GM19328 (cell line): Measurements from ENCODE around the gene CBX4.
A peak's percentile ranks its signal among the peaks of the same experiment; 100 is the strongest.

Experiments
- ATAC-seq: cut with Tn5 transposase; IDR thresholded peaks from one replicate; pipeline ENCODE4 v1.9.1; 2021; ENCODE audit warnings: mild to moderate bottlenecking, moderate library complexity; ENCODE audit not compliant: unreplicated experiment

The CBX4 gene

DNA sequence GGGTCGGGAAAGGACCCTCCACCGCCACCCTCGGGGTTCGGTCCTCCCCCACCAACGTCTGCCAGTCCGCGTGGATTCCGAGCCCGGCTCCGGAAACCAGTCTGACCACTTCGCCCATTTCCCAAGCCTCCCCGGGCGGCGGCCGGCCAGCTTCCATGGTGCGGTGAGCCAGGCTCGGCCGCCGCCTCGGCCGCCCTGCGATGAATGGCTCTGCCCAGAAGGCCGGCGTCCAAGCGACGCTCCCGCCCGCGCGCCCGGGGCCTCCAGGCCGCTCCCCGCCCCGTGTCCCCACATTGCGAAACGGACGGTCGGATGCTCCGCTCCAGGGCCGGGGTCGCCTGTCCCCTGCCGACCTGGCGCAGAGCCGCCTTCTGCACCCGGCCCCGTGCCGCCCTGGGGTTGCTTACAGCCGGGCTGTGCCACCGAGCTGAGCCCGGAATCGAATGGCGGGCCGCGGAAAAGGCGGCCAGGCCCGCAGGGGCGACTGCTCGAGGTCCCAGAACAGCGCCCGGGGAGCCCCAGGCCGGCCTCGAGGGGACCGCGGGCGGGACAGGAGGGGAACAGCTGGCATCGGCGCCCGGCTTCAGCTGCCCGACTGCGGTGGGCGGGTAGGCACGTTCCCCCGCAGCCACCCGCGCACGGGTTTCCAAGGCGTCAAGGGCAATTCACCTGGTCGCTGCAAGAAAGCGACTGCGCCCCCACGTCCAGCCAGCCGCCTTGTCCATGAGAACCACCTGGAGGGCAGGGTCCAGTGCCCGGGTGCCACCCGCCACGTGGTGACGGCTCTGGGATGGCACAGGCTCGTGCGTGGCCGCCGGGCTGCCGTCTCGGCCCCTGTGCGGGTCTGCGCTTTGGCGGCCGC, 24.0 kb downstream of the CBX4 start:
- ATAC-seq: no peak

DNA sequence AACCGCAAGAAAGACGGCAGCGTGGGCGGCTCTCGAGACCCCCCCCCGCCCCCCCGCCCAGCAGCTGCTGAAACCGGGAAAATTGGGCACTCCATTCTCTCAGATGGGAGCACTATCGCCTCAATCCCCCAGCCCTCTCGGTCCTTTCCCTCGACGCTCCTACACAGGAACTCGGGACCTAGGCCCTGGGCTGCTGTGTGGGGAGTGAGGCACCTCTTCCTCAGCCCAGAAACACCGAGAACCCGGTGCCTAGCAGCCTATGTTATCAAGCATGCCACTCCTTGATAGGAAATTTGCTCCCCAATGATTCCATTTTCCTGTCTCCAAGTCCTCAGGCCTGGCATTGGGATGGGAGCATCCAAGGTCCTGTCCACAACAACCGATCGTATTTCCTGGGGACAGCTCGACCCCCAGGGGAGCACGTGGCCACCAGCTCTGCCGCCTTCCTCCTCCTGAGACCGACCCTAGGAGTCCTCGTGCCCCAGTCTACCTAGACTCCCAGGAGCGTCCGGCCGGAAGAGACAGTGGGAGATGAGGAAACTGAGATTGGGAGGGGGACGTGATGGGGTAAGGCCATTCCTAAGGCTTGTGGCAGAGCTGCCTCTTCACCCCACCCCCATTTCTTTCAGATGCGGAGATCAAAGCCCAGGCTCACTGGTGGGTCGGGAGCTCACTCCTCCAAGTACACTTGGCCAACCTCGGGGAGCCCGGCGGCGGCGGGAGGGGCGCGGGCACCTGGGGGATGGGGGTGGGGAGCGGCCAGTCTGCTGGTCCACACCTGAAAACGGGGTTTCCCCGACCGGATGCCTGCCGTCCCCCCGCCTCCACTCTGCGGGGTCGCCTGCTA, 24.9 kb downstream of the CBX4 start:
- ATAC-seq: no peak

DNA sequence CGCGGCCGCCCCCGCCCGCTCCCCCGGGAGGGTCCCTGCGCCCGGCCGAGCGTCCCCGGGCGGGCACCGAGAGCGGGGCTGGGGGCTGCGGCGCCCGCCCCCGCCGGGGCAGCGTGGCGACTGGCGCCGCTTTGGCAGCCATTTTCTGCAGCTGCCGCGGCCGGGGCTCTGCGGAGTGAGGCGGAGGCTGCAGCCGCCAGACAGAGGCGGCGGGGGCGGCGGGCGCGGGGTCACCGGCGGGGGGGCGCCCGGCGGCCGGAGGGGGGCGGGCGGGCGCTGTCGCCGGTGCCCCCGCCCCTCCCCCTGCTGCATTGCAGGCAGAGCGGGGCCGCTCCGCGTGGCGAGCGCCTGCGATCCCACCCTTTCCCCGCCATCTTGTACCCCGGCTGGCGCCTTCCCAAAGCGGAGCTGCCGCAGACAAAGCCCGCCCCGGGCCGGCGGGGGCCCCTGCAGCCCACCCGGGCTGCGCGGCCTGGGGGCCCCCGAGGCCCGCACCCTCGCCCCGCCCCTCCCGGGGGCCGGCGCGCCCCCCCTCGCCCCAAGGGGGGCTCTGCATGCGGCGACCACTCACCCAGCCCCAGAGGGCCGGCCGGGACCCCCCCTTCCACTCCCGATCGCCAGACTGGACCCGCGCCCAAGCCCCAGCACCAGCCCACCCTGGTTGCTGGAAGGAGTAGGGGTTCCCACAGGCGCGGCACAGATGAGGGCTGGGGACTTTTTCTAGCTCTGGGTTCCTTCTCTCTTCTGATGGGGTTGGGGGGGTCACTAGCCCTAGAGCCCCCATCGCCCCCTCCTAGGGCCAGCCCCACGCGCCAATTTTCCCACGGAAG, 25.7 kb downstream of the CBX4 start:
- ATAC-seq: no peak

DNA sequence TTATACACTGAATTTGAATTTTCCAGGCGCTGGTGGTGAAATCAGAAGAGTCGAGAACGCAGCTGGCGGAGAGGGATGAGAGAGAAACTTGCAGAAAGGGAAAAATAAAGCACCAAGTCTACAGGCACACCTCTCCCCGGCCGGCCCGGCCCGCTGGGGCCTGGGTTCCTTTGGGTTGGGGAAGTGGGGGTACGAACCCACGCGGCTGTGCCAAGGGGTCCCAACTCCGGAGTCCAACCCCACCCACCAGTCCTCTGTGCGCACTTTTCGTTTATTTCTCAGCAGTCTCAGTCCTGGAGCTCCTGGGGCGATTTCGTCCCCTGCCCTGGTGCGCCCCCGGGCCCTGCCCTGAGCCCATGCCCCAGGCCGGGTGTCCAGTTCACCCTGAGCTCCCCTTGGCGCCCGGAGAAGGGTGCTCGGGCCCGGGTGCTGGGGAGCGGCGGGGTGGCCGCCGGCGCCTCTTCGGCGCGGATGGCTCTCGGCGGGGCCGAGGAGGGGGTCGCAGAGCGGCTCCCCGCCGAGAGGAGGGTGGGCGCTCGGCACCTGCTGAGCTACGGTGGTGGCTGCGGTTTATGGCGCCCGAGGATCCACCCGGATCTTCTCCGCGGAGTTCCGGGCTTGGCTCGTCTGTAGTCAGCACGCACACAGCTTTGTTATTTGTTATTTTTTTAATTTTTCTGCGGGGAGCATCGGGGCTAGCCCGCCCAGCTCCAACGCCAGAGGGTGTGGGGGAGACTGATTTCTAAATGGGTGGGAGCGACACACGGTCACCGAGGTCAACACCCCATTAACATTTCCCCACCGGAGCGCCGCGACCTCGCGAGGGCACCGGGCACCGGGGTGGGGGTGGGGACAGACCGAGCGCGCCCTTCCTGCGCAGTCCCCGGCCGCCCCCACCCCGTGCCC, 26.6 kb downstream of the CBX4 start:
- ATAC-seq: no peak

DNA sequence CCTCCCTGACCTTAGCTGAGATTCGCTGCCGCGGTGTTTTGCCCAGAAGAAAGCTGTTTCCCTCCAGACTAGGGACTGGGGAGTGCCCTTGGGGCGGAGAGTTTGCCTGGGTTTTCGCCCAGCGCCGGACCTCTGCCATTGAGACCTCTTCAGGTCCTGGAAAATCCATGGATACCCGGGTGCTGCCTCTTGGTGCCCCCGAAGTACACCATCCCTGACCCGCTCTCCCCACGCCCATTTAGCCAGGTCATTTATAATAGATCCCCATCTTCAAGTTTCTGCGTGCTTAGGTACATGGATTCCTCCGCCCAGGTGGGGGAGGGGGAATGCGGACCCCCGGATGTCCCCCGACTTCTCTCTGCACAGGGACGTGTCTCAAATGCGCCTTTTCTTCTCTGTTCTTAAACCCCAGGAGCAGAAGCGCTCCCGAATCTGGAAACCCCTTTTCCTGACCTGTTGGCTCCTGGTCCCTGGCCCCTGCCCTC, 27.3 kb downstream of the CBX4 start:
- no peak for ATAC-seq

DNA sequence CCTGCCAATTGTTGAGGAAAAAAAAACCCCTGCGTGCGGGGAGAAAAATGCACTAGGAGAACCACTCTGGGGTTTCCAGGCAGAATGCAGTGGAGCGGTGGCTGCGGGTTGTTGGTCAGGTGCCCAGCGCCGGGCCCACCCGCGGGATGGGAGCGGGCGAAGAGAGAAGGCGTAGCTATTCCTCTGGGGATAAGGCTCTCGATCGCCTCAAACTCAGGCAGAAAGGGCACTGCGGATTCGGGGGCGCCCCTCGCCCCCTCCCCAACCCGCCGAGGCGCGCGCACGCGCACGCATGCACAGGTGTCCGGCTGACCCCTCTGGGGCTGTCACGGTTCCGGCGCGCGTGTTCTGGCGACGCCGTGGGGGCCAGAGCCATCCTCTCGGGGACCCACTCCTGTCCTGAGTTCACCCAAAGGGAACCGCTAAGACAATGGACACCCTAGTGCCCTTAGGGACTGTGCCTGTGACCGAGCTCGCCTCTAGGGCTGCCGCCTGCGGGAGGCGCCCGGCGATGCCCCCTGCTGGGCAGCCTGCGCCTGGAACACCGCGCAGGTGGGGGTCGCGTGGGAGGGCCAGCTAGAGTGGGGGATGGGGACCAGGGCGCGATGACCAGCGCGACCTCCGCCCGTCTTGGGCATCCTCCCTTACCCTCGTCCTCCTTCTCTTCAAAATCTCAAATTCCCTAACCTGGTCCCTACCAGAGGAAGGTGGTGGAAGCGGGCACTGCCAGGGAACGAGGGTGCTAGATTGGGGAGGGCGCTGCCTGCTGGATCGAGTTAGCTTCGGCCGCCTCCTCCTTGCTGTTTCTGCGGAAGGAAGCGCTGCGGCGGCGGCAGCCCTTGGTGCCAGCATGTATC, 28.0 kb downstream of the CBX4 start:
- ATAC-seq: no peak

DNA sequence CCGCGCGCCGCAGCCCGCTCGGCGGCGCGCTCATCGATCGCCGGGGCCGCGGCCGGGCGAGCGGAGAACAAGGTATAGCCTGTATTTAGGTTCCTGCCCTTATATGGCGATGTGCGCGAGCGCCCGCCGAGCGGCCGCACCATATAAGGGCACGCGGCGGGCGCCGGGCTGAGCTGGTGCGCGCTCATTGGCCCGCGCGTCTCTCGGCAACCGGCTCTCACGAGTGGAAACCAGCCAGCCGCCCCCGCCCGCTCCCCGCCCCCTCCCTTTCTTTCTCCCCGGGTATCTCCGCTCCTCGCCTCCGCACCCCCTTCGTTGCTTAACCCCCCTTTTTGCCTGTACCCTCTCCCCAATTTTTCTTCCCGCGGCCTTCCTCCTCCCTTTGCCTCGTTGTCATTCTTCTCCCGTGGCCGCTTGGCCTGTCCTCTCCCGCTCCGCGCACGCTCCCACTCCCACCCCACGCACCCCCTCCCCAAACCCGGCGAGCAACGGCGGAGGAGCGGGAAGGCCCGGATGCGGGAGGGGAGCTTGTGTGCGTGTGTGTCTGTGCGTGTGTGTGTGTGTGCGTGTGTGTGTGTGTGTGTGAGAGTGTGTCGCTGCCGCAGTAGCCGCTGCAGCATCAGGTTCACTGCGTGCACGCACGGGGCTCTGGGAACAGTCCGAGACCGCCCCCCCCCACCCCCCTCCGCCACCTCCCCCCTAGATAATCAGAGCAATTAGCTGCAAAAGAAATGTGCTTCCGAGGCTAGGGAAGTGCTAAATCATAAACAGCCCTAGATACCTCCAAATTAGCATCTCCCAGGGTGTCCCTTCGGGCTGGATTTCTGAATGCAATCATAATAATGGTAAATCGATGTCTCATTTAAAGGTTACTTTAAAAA, 28.9 kb downstream of the CBX4 start:
- ATAC-seq: peak; percentile 64

DNA sequence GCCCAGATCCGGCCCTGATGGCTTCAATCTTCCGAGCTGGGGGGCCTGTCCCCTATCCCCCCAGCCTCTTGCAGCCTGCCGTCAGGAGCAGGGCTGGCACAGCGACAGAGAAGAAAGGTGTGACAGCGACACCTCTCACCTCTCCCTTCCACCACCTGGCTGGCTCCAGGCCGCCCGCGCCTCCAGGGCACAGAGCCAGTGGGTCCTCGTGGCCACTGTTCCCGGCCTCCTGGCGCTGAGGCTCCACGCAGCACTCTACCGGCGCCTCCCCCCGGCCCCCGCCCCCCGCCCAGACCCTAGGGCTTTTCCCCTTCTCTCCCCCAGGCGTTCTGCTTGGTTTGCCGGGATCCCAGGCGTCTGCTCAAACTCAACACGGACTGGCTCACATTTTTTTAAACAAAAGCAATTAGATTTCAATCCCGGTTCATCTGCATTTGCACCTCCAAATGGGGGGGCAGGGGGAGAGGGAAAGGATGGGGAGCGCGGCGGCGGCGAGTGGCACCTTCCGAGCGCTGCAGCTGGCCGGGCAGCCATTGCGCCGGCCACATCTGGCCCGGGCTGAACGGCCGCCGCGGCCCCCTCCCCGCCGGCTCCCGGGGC, 29.6 kb downstream of the CBX4 start:
- no peak for ATAC-seq

DNA sequence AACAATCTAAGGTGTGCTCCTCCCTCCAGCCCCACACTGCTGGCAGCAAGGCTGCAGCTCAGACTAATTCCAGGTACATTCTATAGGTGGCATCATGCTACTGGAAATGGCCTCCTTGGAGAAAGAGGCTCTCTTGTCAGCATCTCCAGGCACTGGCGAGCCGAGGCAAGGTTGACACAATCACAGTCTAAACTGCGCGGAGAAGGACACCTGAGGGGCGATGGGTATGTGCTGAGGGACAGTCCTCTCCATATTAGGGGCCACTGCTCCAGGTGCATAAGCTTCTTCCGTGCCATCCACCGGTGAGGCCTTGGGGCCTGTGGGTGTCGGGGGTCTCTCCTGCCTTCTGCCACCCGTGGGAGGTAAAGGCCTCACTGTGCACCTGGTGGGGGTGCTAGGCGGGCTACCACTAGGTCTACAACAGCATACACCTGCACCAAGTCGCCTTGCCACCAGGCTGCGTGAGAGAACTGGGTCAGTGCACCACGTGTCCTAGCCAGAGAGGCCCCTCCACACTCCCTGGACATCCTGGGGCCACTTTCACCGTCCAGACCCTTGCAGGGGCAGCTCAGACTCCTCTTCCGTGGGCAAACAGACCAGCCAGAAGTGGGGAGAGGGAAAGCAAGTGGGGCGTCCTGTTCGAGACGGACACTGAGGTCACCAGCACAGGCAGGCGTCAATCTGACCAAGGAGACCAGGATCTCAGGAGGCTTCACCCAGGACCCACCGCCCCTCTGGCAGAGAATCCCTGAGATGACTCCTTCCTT, 30.3 kb downstream of the CBX4 start:
- ATAC-seq: no peak

DNA sequence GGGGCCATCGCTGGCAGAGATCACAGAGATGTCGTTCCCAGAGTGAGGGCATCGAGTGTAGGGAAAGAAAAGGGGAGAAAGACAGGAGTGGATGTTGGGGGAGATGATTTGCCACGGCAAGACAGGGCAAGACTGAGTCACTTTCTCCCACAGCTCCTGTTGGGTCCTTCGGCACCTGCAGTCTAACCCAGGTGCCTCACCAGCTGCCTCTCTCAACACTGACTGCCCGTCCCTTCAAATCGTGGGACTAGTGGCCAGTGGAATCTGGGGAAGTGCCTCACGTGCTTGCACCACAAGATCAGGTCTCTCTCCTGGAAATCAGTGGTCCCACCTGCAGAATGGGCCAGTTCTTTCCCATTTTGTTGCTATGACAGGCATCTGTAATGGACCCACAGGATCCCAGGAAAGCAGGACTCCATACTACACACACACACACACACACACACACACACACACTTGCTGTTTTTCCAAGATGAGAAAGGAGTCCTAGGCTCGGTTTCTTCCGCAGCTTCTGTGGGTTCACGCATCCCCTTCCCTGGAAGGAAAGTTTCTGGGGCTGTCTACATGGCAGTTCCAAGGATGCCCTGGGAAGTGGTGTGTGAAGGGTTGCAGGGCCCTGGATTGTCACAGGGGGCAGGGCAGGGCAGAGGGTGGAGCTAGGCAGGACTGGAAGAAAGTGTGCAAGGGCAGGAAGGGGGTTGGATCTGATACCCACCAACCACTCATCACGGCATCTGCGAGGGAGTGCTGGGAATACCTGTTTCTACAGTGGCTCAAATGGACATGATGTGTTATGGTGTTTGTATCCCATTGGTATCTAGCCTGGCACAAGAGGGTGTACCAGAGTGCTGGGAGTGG, 32.1 kb downstream of the CBX4 start:
- no peak for ATAC-seq

DNA sequence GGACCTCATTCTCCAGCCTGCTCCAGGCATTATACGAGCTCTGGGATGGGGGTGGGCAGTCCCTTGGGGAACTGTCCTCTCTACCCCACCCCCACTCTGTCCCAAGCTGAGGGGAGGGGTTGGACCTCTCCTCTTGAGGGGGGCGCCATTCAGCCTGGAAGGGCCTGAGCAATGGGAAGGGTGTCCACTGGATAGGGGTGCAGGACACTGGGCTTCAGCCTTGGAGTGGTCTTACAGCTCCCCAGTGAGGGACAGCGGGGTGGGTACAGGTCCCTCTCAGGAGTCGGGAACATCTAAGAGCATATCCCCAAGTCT, 32.8 kb downstream of the CBX4 start:
- no peak for ATAC-seq

DNA sequence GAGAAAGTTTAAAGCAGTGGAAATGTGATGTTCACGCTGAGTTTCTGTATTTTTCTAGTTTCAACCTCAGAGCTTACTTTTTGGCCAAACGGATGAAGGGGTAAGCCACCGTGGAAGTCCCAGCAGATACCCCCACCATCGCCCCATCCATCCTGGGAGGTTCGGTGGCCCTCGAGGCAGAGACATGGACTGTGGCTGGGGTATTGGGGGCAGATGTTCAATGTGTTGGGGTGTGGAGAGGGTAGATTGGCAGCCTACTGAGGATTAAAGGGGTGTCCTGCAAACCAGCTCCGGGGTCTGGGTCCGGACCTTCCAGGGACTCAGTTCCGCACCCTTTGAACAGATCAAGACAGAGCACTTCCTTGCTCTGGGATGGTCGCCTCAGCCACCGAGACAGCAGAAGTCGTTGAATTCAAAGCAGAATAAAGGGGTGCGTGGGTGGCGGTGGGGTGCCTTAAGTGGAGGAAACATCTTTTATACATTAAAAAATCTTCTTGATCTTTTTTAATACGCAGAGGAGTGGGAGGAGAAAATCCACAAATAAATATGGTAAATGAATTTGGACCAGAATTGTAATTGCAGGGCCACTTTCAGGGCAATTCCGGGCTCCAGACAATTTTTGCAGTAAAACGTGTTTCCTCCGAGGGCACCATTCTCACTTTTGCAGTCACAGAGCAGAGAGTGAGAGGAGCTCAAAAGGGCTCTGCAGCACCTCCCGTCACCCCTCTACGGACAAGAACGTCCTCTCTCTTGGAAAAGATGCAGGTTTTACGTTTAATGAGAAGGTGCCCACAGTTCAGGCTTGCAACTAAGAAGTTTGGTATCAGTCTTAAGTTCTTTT, 34.2 kb downstream of the CBX4 start:
- ATAC-seq: no peak

DNA sequence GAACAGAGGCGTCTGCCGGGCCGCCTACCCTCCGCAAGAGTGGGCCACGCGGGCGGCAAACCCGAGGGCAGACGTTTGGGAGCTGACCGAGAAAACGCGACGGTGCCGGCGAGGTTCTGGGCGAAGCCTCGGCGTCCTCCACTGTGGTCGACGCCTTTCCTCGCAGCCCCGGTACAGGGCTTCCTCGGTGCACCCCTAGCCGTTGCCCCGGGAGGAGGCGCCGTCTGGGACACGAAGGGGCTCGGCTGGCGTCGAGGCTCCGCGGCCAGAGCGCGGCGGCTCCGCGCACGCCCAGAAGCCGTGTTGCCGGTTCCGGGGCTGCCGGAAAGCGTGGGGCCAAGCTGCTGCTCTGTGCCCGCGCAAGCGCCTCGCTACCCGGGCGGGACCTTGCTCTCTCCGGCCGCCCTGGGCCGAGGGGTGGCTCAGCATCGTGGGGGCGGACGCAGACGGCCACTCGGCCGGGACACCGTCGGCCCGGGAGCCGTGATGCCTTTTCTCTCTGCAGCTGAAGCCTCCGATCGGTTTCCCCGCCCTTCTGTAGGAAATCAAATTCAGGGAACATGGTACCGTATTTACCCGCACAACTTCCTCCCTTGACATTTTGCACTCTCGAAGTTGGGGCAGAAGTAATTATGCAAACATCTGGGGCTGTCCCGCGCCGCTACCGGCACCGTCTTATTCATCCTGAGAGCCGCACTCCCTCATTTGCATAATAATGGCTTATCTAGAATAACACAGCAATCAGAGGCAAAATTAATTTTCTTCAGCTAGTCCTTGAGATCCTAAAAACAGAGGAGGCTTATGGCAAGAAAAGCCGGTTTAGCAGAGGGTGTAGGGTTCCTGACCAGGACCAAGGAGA, 35.0 kb downstream of the CBX4 start:
- no peak for ATAC-seq

DNA sequence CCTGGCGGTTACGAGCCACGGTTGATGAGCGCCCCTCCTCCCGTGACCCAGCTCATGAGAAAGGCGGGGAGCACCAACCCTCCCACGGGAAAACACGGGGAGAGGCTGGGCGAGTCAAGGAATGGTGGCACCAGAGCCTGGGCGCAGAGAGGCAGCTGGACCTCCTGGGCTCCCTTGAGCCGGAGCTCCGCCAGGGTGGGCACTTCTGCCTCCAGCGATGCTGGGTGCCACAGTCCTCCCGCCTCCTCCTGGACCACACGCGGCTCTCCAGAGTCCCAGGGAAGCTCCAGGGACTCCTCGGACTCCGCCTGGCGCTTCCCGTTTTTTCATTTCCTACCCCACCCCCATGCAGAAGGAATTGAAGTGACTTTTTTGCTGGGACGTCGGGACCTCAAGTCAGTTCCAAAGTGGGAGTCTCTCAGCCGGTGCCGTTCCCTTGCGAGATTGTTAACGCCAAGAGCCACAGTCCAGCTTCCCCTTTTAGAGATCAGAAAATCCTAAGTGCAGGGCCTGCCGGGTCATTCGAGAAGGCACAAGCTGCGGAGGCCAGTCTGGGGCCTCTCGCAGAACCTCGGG, 35.7 kb downstream of the CBX4 start:
- ATAC-seq: no peak
